SK-N-SH (cell line): ENCODE data around the gene ATF7IP2. TPM values are rescaled to one million over a fixed set of nuclear protein-coding genes. Genes with fewer than 3 reads are reported as not detected.

Experiments
- CTCF ChIA-PET: fragments of 300-600, 350-600 bp; formaldehyde crosslinking; extraction: SDS; loops from one replicate; lab custom pipeline; 2021; lab: Yijun Ruan, JAX
- POLR2A ChIA-PET: fragments of 350-600 bp; sonication (Branson Sonifier 250); formaldehyde crosslinking; extraction: SDS; loops from one replicate; lab custom pipeline; 2020; ENCODE audit warnings: antibody characterized with exemption, inconsistent platforms; lab: Yijun Ruan, JAX
- DNase-seq: peaks from one replicate; pipeline ENCODE4 v3.0.0; 2012
- H2AFZ ChIP-seq: fragments of 200-600 bp; sonication (generic); 2 replicates; pipeline ENCODE4 v1.8.1; 2016; ENCODE audit warnings: antibody characterized with exemption, mild to moderate bottlenecking, low read depth
- H3F3A ChIP-seq: fragments of 200-600 bp; sonication (generic); replicated peaks from 2 replicates; pipeline ENCODE3; 2016; ENCODE audit warnings: antibody characterized with exemption, mild to moderate bottlenecking; ENCODE audit not compliant: insufficient read depth
- H3K27ac ChIP-seq, 2 experiments: fragments of 200-500 bp in 1 of 2; fragments of 200-600 bp in 1 of 2; sonication (Bioruptor generic) in 1 of 2; sonication (generic), shearing (Covaris generic) in 1 of 2; 2 replicates each; pipeline versions ENCODE4 v1.5.1 to v1.6.1; 2014 to 2016; ENCODE audit warnings: low read depth in 2 of 2, inconsistent platforms in 1 of 2, low read length in 1 of 2, mild to moderate bottlenecking in 1 of 2, mixed read lengths in 1 of 2
- H3K27me3 ChIP-seq: fragments of 200-600 bp; sonication (generic), shearing (Covaris generic); 2 replicates; pipeline ENCODE4 v1.6.1; 2016; ENCODE audit warnings: mixed run types; ENCODE audit not compliant: insufficient read depth
- H3K36me3 ChIP-seq, 2 experiments: fragments of 200-500 bp in 1 of 2; fragments of 200-600 bp in 1 of 2; sonication (Bioruptor generic) in 1 of 2; sonication (generic) in 1 of 2; replicated peaks in 1 of 2; 2 replicates each; pipeline versions ENCODE3 to v1.5.1; 2014 to 2016; ENCODE audit warnings: low read length in 1 of 2, mild to moderate bottlenecking in 1 of 2; ENCODE audit not compliant: insufficient read depth in 2 of 2, control insufficient read depth in 1 of 2
- H3K4me1 ChIP-seq, 2 experiments: fragments of 200-500 bp in 1 of 2; fragments of 200-600 bp in 1 of 2; sonication (Bioruptor generic) in 1 of 2; sonication (generic), shearing (Covaris generic) in 1 of 2; 2 replicates each; pipeline versions ENCODE4 v1.5.1 to v1.6.1; 2014 to 2016; ENCODE audit warnings: low read depth in 1 of 2, low read length in 1 of 2, mixed run types in 1 of 2; ENCODE audit not compliant: insufficient read depth in 2 of 2, control insufficient read depth in 1 of 2
- H3K4me2 ChIP-seq: fragments of 200-600 bp; sonication (generic), shearing (Covaris generic); 2 replicates; pipeline ENCODE4 v1.6.1; 2017; ENCODE audit warnings: mixed run types
- H3K4me3 ChIP-seq, 2 experiments: fragments of 200-500 bp in 1 of 2; fragments of 200-600 bp in 1 of 2; sonication (Bioruptor generic) in 1 of 2; sonication (generic), shearing (Covaris generic) in 1 of 2; 2 replicates each; pipeline versions ENCODE4 v1.5.1 to v1.8.1; 2014 to 2016; ENCODE audit warnings: low read depth in 2 of 2, inconsistent platforms in 1 of 2, low read length in 1 of 2, mild to moderate bottlenecking in 1 of 2, mixed read lengths in 1 of 2, moderate library complexity in 1 of 2
- H3K79me2 ChIP-seq: fragments of 200-600 bp; sonication (generic); 2 replicates; pipeline ENCODE4 v1.8.1; 2017; ENCODE audit warnings: mild to moderate bottlenecking; ENCODE audit not compliant: insufficient read depth
- H3K9ac ChIP-seq: fragments of 200-600 bp; sonication (generic); 2 replicates; pipeline ENCODE4 v1.6.1; 2017; ENCODE audit warnings: mixed run types
- H3K9me2 ChIP-seq: fragments of 200-600 bp; sonication (generic); 2 replicates; pipeline ENCODE4 v1.6.1; 2017; ENCODE audit warnings: mixed run types
- H3K9me3 ChIP-seq: fragments of 200-600 bp; sonication (generic); 2 replicates; pipeline ENCODE4 v1.6.1; 2017; ENCODE audit warnings: mixed run types, mild to moderate bottlenecking, moderate library complexity
- H4K20me1 ChIP-seq: fragments of 200-600 bp; sonication (generic); 2 replicates; pipeline ENCODE4 v1.6.1; 2017; ENCODE audit warnings: mild to moderate bottlenecking, mixed run types; ENCODE audit not compliant: insufficient read depth
- ELF1 ChIP-seq: IDR thresholded peaks from 2 replicates; pipeline ENCODE4 v1.4.0; 2012
- EP300 ChIP-seq, 2 experiments: IDR thresholded peaks; 2 replicates each; pipeline versions ENCODE4 v1.4.0 to v1.6.1; 2012; ENCODE audit warnings: borderline replicate concordance in 1 of 2, low read depth in 1 of 2, low read length in 1 of 2
- FOSL2 ChIP-seq: IDR thresholded peaks from 2 replicates; pipeline ENCODE4 v1.4.0; 2012; ENCODE audit warnings: low read depth, mild to moderate bottlenecking, moderate library complexity, borderline replicate concordance
- FOXJ3 ChIP-seq: sonication (generic); formaldehyde crosslinking; IDR thresholded peaks from 2 replicates; pipeline ENCODE4 v1.5.1; 2020; ENCODE audit warnings: mild to moderate bottlenecking, missing genetic modification reagents
- GABPA ChIP-seq: IDR thresholded peaks from 2 replicates; pipeline ENCODE4 v1.4.0; 2012; ENCODE audit warnings: low read depth, mild to moderate bottlenecking
- JUND ChIP-seq: IDR thresholded peaks from 2 replicates; pipeline ENCODE4 v1.4.0; 2012
- MXI1 ChIP-seq: IDR thresholded peaks from 2 replicates; pipeline ENCODE4 v1.6.1; 2012; ENCODE audit warnings: mild to moderate bottlenecking, low read depth, low read length, improper control_type of control experiment
- NFIC ChIP-seq: IDR thresholded peaks from 2 replicates; pipeline ENCODE4 v1.4.0; 2012; ENCODE audit warnings: borderline replicate concordance
- NRF1 ChIP-seq: IDR thresholded peaks from 2 replicates; pipeline ENCODE4 v1.6.1; 2012; ENCODE audit warnings: low read depth, mild to moderate bottlenecking, low read length
- RAD21 ChIP-seq: IDR thresholded peaks from 2 replicates; pipeline ENCODE4 v1.6.1; 2012; ENCODE audit warnings: mild to moderate bottlenecking, low read length
- RFX5 ChIP-seq: IDR thresholded peaks from 2 replicates; pipeline ENCODE4 v1.6.1; 2012; ENCODE audit warnings: mild to moderate bottlenecking, improper control_type of control experiment, low read length
- RXRA ChIP-seq: IDR thresholded peaks from 2 replicates; pipeline ENCODE4 v1.4.0; 2012; ENCODE audit warnings: low read depth, mild to moderate bottlenecking, borderline replicate concordance
- SIN3A ChIP-seq: IDR thresholded peaks from 2 replicates; pipeline ENCODE4 v1.6.1; 2012; ENCODE audit warnings: low read depth, mild to moderate bottlenecking, low read length, moderate library complexity, borderline replicate concordance
- TAF1 ChIP-seq: IDR thresholded peaks from 2 replicates; pipeline ENCODE4 v1.6.1; 2012; ENCODE audit warnings: low read depth, mild to moderate bottlenecking, low read length, moderate library complexity, borderline replicate concordance
- TCF12 ChIP-seq: IDR thresholded peaks from 2 replicates; pipeline ENCODE4 v1.4.0; 2012
- TEAD4 ChIP-seq: IDR thresholded peaks from 2 replicates; pipeline ENCODE4 v1.4.0; 2012; ENCODE audit warnings: mild to moderate bottlenecking, borderline replicate concordance; ENCODE audit not compliant: insufficient read depth
- YY1 ChIP-seq: IDR thresholded peaks from 2 replicates; pipeline ENCODE4 v1.4.0; 2012; ENCODE audit warnings: low read depth, mild to moderate bottlenecking
- WGBS: methylation state at CpG from one replicate; pipeline ENCODE4 v1.1.6; 2017; ENCODE audit warnings: low lambda C conversion rate; 5-methylcytosine and 5-hydroxymethylcytosine counted together
- polyA plus RNA-seq, 3 experiments: library from polyadenylated mRNA; depleted of rRNA; stranded (reverse); fragments of >200 nt; gene quantifications; 2 replicates each; pipeline ENCODE4 v1.2.3, GENCODE V29; 2012
- TF ChIP-seq, protein P1 (sequence below): IDR thresholded peaks from 2 replicates; pipeline ENCODE4 v1.6.1; 2012; ENCODE audit warnings: mild to moderate bottlenecking, low read depth, low read length, moderate library complexity
- TF ChIP-seq, protein P2 (sequence below): fragments of 200-600 bp; sonication (generic); IDR thresholded peaks from 2 replicates; pipeline ENCODE4 v1.6.1; 2017; ENCODE audit warnings: antibody characterized with exemption, mild to moderate bottlenecking, moderate library complexity
- TF ChIP-seq, protein P3 (sequence below): IDR thresholded peaks from 2 replicates; pipeline ENCODE4; 2012
- TF ChIP-seq, protein P4 (sequence below): fragments of 150-350 bp; IDR thresholded peaks from 2 replicates; pipeline ENCODE4 v1.6.1; 2017; ENCODE audit warnings: antibody characterized with exemption, low read length, low read depth, borderline replicate concordance

The ATF7IP2 gene
- polyA plus RNA-seq, 1 of the 3 experiments (the other 2 are of a cell fraction), result 0.35 TPM

DNA sequence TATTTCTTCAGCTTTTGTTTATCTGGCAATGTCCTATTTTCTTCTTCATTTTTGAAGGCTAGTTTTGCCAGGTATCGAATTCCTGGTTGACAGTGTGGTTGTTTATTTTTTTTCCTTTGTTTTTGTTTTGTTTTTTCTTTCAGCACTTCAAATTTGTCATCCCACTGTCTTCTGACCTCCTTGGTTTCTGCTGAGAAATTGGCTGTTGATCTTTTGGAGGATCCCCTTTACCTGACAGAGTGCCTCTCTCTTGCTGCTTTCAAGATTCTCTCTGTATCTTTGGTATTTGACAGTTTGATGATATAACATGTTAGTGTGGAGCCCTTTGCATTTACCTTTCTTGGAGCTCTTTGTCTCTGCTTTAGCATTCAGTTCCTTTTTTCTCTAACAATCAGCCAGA lies 9.6 kb upstream of the ATF7IP2 start:
- H3K36me3 ChIP-seq, result no peaks in the 10 kb centered on the region
- no peak overlapping the region for H2AFZ ChIP-seq
- no peaks in the 10 kb centered on the region for H4K20me1 ChIP-seq
- no peaks in the 10 kb centered on the region for H3K9me3 ChIP-seq
- no peaks in the 10 kb centered on the region for H3K79me2 ChIP-seq
- H3K27ac ChIP-seq, result no peak overlapping the region
- H3K9ac ChIP-seq, result no peak overlapping the region
- no peak for TF ChIP-seq NRF1
- no peak for TF ChIP-seq JUND
- TF ChIP-seq RXRA, result no peak
- TF ChIP-seq, protein P1, sequence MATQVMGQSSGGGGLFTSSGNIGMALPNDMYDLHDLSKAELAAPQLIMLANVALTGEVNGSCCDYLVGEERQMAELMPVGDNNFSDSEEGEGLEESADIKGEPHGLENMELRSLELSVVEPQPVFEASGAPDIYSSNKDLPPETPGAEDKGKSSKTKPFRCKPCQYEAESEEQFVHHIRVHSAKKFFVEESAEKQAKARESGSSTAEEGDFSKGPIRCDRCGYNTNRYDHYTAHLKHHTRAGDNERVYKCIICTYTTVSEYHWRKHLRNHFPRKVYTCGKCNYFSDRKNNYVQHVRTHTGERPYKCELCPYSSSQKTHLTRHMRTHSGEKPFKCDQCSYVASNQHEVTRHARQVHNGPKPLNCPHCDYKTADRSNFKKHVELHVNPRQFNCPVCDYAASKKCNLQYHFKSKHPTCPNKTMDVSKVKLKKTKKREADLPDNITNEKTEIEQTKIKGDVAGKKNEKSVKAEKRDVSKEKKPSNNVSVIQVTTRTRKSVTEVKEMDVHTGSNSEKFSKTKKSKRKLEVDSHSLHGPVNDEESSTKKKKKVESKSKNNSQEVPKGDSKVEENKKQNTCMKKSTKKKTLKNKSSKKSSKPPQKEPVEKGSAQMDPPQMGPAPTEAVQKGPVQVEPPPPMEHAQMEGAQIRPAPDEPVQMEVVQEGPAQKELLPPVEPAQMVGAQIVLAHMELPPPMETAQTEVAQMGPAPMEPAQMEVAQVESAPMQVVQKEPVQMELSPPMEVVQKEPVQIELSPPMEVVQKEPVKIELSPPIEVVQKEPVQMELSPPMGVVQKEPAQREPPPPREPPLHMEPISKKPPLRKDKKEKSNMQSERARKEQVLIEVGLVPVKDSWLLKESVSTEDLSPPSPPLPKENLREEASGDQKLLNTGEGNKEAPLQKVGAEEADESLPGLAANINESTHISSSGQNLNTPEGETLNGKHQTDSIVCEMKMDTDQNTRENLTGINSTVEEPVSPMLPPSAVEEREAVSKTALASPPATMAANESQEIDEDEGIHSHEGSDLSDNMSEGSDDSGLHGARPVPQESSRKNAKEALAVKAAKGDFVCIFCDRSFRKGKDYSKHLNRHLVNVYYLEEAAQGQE, result no peak
- no peak for TF ChIP-seq FOSL2
- no peak for TF ChIP-seq GABPA
- no peak for TF ChIP-seq EP300 (IDR thresholded peaks at IDR 0.05; ENCODE audit: borderline replicate concordance in 1 of 2, low read depth in 1 of 2, low read length in 1 of 2)
- TF ChIP-seq MXI1, result no peak
- TF ChIP-seq FOXJ3 (CRISPR knock-in tag), result no peak
- no peak for TF ChIP-seq TAF1
- TF ChIP-seq RFX5, result no peak
- TF ChIP-seq RAD21, result no peak
- TF ChIP-seq, protein P2, sequence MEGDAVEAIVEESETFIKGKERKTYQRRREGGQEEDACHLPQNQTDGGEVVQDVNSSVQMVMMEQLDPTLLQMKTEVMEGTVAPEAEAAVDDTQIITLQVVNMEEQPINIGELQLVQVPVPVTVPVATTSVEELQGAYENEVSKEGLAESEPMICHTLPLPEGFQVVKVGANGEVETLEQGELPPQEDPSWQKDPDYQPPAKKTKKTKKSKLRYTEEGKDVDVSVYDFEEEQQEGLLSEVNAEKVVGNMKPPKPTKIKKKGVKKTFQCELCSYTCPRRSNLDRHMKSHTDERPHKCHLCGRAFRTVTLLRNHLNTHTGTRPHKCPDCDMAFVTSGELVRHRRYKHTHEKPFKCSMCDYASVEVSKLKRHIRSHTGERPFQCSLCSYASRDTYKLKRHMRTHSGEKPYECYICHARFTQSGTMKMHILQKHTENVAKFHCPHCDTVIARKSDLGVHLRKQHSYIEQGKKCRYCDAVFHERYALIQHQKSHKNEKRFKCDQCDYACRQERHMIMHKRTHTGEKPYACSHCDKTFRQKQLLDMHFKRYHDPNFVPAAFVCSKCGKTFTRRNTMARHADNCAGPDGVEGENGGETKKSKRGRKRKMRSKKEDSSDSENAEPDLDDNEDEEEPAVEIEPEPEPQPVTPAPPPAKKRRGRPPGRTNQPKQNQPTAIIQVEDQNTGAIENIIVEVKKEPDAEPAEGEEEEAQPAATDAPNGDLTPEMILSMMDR, result no peak
- no peak for DNase-seq
- H3K4me1 ChIP-seq, result no peaks in the 10 kb centered on the region
- no peaks in the 10 kb centered on the region for H3K9me2 ChIP-seq
- H3K4me3 ChIP-seq, result no peak overlapping the region
- 6% methylated on average over 1 of the region's 1 CpG for WGBS
- H3F3A ChIP-seq, result no peaks in the 10 kb centered on the region
- H3K4me2 ChIP-seq, result no peak overlapping the region
- CTCF ChIA-PET, result no interaction called here
- POLR2A ChIA-PET, result no interaction called here
- no peaks in the 10 kb centered on the region for H3K27me3 ChIP-seq

DNA sequence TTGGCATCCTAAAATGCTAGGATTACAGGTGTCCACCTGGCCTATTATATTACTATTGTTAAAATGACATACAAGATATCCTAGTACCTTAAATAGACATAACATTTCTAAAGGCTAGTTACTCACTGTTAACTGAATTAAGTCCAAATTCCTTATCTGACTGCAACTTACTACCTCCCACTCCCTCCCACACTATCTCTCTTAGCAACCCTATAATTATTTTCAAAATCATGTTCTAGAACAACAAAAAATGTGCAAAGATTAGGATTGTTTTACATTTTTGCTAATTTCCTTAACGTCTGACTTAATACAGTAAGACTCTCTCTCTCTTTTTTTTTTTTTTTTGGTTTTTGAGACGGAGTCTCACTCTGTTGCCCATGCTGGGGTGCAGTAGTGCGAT lies 2.2 kb upstream of the ATF7IP2 start:
- Histone ChIP-seq H2AFZ (no peak overlapping the region), H3K79me2 (no peaks in the 10 kb centered on the region), H3K4me1 (no peaks in the 10 kb centered on the region), H3K36me3 (no peaks in the 10 kb centered on the region), H3F3A (no peaks in the 10 kb centered on the region), H3K9me2 (no peaks in the 10 kb centered on the region), H3K27ac (no peak overlapping the region), H3K9me3 (no peaks in the 10 kb centered on the region), H3K4me3 (no peak overlapping the region), H3K9ac (no peak overlapping the region), H4K20me1 (no peaks in the 10 kb centered on the region), H3K4me2 (no peak overlapping the region), H3K27me3 (no peaks in the 10 kb centered on the region)
- 38% methylated on average over 3 of the region's 3 CpGs for WGBS
- no peak for TF ChIP-seq NRF1
- TF ChIP-seq TCF12, result no peak
- TF ChIP-seq MXI1, result no peak
- no peak for TF ChIP-seq TEAD4
- TF ChIP-seq, protein P3, sequence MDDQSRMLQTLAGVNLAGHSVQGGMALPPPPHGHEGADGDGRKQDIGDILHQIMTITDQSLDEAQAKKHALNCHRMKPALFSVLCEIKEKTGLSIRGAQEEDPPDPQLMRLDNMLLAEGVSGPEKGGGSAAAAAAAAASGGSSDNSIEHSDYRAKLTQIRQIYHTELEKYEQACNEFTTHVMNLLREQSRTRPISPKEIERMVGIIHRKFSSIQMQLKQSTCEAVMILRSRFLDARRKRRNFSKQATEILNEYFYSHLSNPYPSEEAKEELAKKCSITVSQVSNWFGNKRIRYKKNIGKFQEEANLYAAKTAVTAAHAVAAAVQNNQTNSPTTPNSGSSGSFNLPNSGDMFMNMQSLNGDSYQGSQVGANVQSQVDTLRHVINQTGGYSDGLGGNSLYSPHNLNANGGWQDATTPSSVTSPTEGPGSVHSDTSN, result no peak
- TF ChIP-seq EP300 (IDR thresholded peaks at IDR 0.05; ENCODE audit: borderline replicate concordance in 1 of 2, low read depth in 1 of 2, low read length in 1 of 2), result no peak
- TF ChIP-seq YY1, result no peak
- TF ChIP-seq FOSL2, result no peak
- TF ChIP-seq SIN3A, result no peak
- no peak for TF ChIP-seq TAF1
- TF ChIP-seq NFIC, result no peak
- TF ChIP-seq, protein P4, sequence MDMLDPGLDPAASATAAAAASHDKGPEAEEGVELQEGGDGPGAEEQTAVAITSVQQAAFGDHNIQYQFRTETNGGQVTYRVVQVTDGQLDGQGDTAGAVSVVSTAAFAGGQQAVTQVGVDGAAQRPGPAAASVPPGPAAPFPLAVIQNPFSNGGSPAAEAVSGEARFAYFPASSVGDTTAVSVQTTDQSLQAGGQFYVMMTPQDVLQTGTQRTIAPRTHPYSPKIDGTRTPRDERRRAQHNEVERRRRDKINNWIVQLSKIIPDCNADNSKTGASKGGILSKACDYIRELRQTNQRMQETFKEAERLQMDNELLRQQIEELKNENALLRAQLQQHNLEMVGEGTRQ, result no peak
- TF ChIP-seq ELF1, result no peak
- DNase-seq, result no peak
- POLR2A ChIA-PET, result no interaction called here
- CTCF ChIA-PET, result no interaction called here
